GM23338 (cell line): ENCODE data around the gene MYH3.

Source experiments
- EZH2 ChIP-seq: fragments of 200-600 bp; sonication (generic); IDR thresholded peaks from one replicate; pipeline ENCODE4 v1.8.0; 2017; ENCODE audit warnings: antibody characterized with exemption, mild to moderate bottlenecking, low read depth; ENCODE audit not compliant: unreplicated experiment
- TF ChIP-seq, protein P1 (sequence below), 2 experiments: fragments of 200-600 bp in 1 of 2; sonication (generic) in 1 of 2; conservative IDR thresholded peaks; 2 replicates each; pipeline versions ENCODE4 v1.5.1 to v1.6.1; 2016 to 2017; ENCODE audit warnings: antibody characterized with exemption in 2 of 2, low read depth in 2 of 2, mild to moderate bottlenecking in 2 of 2, moderate library complexity in 1 of 2

DNA sequence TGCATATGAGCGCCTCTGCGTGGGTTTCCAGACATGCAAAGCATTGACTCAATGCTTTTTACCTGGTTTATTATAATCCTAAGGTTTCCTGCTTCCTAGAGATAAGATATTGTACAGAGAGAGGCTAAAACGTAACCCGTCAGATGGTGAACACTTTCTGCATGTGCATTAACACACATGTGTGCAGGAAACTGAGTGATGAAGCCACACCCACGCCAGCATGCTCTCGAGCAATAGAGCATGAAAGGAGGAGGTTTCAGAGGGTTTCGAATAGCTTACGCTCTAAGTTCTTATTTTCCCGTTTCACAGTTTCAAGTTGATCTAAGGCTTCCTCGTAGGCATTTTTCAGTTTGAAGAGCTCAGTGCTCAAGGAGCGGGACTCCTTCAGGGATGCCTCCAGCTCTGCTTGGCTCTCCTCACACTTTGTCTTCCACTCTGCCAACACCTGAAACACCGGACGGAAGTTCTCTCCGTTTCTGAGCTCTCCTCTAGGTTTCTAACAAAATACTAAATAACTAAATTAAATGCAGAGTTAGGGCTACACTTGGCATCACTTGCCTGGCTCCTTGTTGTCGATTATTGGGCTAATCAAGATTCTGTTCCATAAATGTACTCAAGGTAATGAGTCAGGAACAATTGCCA, 23.2 kb downstream of the MYH3 start:
- TF ChIP-seq, protein P1, sequence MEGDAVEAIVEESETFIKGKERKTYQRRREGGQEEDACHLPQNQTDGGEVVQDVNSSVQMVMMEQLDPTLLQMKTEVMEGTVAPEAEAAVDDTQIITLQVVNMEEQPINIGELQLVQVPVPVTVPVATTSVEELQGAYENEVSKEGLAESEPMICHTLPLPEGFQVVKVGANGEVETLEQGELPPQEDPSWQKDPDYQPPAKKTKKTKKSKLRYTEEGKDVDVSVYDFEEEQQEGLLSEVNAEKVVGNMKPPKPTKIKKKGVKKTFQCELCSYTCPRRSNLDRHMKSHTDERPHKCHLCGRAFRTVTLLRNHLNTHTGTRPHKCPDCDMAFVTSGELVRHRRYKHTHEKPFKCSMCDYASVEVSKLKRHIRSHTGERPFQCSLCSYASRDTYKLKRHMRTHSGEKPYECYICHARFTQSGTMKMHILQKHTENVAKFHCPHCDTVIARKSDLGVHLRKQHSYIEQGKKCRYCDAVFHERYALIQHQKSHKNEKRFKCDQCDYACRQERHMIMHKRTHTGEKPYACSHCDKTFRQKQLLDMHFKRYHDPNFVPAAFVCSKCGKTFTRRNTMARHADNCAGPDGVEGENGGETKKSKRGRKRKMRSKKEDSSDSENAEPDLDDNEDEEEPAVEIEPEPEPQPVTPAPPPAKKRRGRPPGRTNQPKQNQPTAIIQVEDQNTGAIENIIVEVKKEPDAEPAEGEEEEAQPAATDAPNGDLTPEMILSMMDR (conservative IDR thresholded peaks at IDR 0.05; ENCODE audit: low read depth in 2 of 2) = no peak
- TF ChIP-seq EZH2 = no peak
